Osteocyte (in vitro differentiated cells): ENCODE results near the gene ARHGAP6. TPM values are rescaled to one million over a fixed set of nuclear protein-coding genes. Genes with fewer than 3 reads are reported as not detected.
A peak's percentile ranks its signal among the peaks of the same experiment; 100 is the strongest.

Experiments used
- DNase-seq: peaks from one replicate; pipeline ENCODE4 v3.0.0; 2021; ENCODE audit warnings: mixed read lengths; ENCODE audit not compliant: unreplicated experiment; ENCODE audit errors: extremely low spot score
- H3K27ac Mint-ChIP-seq: one replicate; pipeline ENCODE4 v1.8.0; 2021; ENCODE audit warnings: mild to moderate bottlenecking, mixed read lengths; ENCODE audit not compliant: unreplicated experiment
- H3K27me3 Mint-ChIP-seq: one replicate; pipeline ENCODE4 v1.8.0; 2021; ENCODE audit warnings: mixed read lengths; ENCODE audit not compliant: unreplicated experiment
- H3K36me3 Mint-ChIP-seq: one replicate; pipeline ENCODE4 v1.8.0; 2021; ENCODE audit warnings: mixed read lengths; ENCODE audit not compliant: unreplicated experiment
- H3K4me1 Mint-ChIP-seq: one replicate; pipeline ENCODE4 v1.8.0; 2021; ENCODE audit warnings: mixed read lengths; ENCODE audit not compliant: unreplicated experiment
- H3K4me3 Mint-ChIP-seq: one replicate; pipeline ENCODE4 v1.8.0; 2021; ENCODE audit warnings: mild to moderate bottlenecking, moderate library complexity, mixed read lengths; ENCODE audit not compliant: unreplicated experiment
- H3K9me3 Mint-ChIP-seq: one replicate; pipeline ENCODE4 v1.8.0; 2021; ENCODE audit warnings: mixed read lengths; ENCODE audit not compliant: unreplicated experiment
- CTCF ChIP-seq: fragments of 200-600 bp; sonication (generic); IDR thresholded peaks from 2 replicates; pipeline ENCODE4 v1.5.0; 2021; ENCODE audit warnings: antibody characterized with exemption, mild to moderate bottlenecking, moderate library complexity
- total RNA-seq: library from RNA; stranded (reverse); gene quantifications from 2 replicates; pipeline ENCODE4 v1.2.1, GENCODE V29; 2021

The ARHGAP6 gene
- total RNA-seq, 1 donor from 2014 or later, result 3.5 TPM

DNA sequence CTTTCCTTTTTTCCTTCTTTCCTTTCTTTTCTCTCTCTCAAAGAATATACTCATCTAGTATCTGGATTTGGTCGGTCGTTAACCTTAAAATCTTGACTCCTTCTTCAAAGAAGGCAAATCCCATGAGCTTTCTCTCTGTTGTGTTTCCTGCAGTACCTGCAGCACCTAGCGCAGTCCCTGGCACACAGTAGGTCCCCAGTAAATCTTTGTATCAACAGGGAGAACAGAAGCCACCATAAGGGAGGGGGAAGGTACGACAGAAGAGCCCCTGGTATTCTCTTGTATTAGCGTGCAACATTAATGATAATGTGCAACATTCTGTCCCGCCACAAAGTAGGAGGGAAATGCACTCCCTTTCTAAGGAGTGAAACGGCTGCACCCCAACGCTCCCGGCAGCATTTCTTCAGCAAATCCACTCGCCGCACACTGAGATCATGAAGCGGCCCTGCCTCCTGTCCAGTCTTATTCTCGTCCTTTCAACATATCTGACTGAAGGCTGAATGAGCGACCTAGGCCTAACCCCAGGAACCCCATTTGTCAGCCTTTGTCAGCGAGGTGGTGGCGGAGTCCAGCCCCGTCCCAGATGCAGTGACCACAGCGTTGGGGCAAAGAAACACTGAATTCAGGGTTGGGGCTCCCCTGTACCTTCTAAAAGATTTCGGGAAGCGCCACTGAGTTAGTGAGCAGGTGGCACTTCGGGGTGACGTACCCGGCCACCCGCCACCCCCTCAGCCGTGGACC, 238.8 kb downstream of the ARHGAP6 start:
- no peak for TF ChIP-seq CTCF
- no peak for DNase-seq
- H3K27me3 Mint-ChIP-seq, result no peaks in the 10 kb centered on the region
- peaks cover 11% of the 10 kb centered on the region for H3K4me1 Mint-ChIP-seq
- peaks cover 20% of the 10 kb centered on the region for H3K9me3 Mint-ChIP-seq
- no peak overlapping the region for H3K27ac Mint-ChIP-seq
- no peaks in the 10 kb centered on the region for H3K36me3 Mint-ChIP-seq
- H3K4me3 Mint-ChIP-seq, result peak overlapping the region; percentile 41

DNA sequence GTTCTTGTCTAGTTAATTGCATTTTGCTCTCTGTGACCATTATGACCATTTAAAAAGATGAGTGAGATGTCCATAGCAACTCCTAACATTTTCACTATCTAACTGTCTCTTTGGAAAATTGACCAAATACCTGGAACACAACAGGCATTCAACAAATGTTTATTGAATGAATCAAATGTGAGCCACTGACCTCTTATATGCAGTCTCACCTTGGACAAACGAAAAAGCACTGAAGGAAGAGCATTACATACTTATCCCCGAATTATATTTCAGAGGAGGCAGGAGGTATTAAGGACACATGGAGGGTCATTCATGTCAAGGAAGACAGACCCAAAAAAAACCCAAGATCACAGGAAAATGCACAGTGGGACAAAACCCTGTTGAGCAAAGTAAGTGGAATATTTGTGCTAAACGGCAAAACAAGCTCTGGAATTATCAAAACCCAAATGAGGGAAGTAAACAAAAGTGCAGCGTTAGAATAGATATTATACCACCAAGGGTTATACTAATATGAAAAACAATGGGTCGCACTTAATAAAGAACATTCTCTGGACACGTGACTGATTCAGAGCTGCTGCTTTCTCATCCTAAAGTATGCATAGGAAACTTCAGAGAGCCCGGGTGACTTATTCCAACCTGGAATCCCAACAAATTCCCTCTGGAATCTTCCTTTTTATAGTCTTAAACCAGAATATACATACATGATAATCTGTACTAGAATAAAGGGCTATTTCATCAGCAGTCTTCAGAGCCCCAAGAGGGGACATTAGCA, 240.6 kb downstream of the ARHGAP6 start:
- H3K27ac Mint-ChIP-seq, result no peak overlapping the region
- no peak overlapping the region for H3K4me3 Mint-ChIP-seq
- H3K27me3 Mint-ChIP-seq, result no peaks in the 10 kb centered on the region
- peaks cover 17% of the 10 kb centered on the region for H3K9me3 Mint-ChIP-seq
- no peak for TF ChIP-seq CTCF
- H3K36me3 Mint-ChIP-seq, result no peaks in the 10 kb centered on the region
- peaks cover 7% of the 10 kb centered on the region for H3K4me1 Mint-ChIP-seq
- no peak for DNase-seq

GRCh38 chrX:11423949-11424348, 241.8 kb downstream of the ARHGAP6 start:
- no peaks in the 10 kb centered on the region for H3K36me3 Mint-ChIP-seq
- peaks cover 7% of the 10 kb centered on the region for H3K4me1 Mint-ChIP-seq
- H3K4me3 Mint-ChIP-seq, result no peak overlapping the region
- DNase-seq, result no peak
- H3K9me3 Mint-ChIP-seq, result peaks cover 17% of the 10 kb centered on the region
- no peak for TF ChIP-seq CTCF
- no peak overlapping the region for H3K27ac Mint-ChIP-seq
- no peaks in the 10 kb centered on the region for H3K27me3 Mint-ChIP-seq

GRCh38 chrX:11423362-11423818, 242.3 kb downstream of the ARHGAP6 start:
- Mint-ChIP-seq H3K9me3 (peaks cover 17% of the 10 kb centered on the region), H3K27me3 (no peaks in the 10 kb centered on the region), H3K36me3 (no peaks in the 10 kb centered on the region), H3K4me1 (peaks cover 7% of the 10 kb centered on the region), H3K27ac (no peak overlapping the region), H3K4me3 (no peak overlapping the region)
- no peak for TF ChIP-seq CTCF
- DNase-seq, result no peak

DNA sequence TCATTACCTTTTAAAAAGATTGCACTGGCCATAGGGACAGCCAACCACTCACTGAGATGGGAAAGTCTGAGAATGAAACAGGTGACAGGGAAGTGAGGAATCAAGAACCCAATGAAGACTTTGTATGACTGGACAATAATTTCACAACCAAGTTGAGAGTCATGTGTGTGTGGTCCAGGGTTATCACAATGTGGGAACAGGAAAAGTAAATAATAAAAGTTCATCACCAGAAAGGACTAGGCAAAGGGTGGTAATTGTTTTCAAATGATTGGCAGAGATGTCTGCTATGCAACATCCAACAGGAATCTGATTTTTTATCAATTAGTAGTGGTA, 243.2 kb downstream of the ARHGAP6 start:
- Mint-ChIP-seq H3K9me3 (peaks cover 17% of the 10 kb centered on the region), H3K27me3 (no peaks in the 10 kb centered on the region), H3K27ac (no peak overlapping the region), H3K4me3 (no peak overlapping the region), H3K4me1 (peaks cover 7% of the 10 kb centered on the region), H3K36me3 (no peaks in the 10 kb centered on the region)
- no peak for DNase-seq
- TF ChIP-seq CTCF, result no peak
